H1 (cell line): ENCODE results near the gene TSEN54. TPM values are rescaled to one million over a fixed set of nuclear protein-coding genes. Genes with fewer than 3 reads are reported as not detected.

ENCODE experiments used
- CTCF ChIA-PET: fragments of 300-600 bp; sonication (Branson Sonifier 250); formaldehyde crosslinking; loops from one replicate; lab custom pipeline; 2021; ENCODE audit not compliant: partially characterized antibody; lab: Charles Lee
- POLR2A ChIA-PET: fragments of 300-600 bp; sonication (Branson Sonifier 250); formaldehyde crosslinking; loops from one replicate; lab custom pipeline; 2021; ENCODE audit warnings: inconsistent platforms; ENCODE audit not compliant: partially characterized antibody; lab: Charles Lee
- DNase-seq, 2 experiments: peaks; one replicate each; pipeline versions ENCODE4 v3.0.0 to v3.0.0-alpha.2; 2010 to 2022; ENCODE audit warnings: low spot score in 2 of 2, low read depth in 1 of 2, mixed read lengths in 1 of 2
- FAIRE-seq: peaks from 2 replicates; lab custom pipeline; 2011; peaks lifted over from hg19 to GRCh38; lab: Jason Lieb, UNC
- H2AFZ ChIP-seq: 2 replicates; pipeline ENCODE4 v1.8.1; 2012; ENCODE audit warnings: low read length, inconsistent platforms
- H2AK5ac ChIP-seq: 2 replicates; pipeline ENCODE4 v1.6.1; 2013; ENCODE audit warnings: low read depth, low read length
- H2BK120ac ChIP-seq: replicated peaks from 2 replicates; pipeline ENCODE3; 2013; ENCODE audit warnings: low read depth, low read length, inconsistent platforms
- H2BK12ac ChIP-seq: 2 replicates; pipeline ENCODE4 v1.6.1; 2013; ENCODE audit warnings: low read depth, low read length
- H2BK15ac ChIP-seq: 2 replicates; pipeline ENCODE4 v1.6.1; 2013; ENCODE audit warnings: low read length
- H2BK20ac ChIP-seq: 2 replicates; pipeline ENCODE4 v1.6.1; 2013; ENCODE audit warnings: low read length
- H2BK5ac ChIP-seq: 2 replicates; pipeline ENCODE4 v1.6.1; 2013; ENCODE audit warnings: low read depth, low read length
- H3K14ac ChIP-seq: 2 replicates; pipeline ENCODE4 v1.6.1; 2013; ENCODE audit warnings: inconsistent platforms; ENCODE audit not compliant: insufficient read length
- H3K18ac ChIP-seq: 2 replicates; pipeline ENCODE4 v1.6.1; 2013; ENCODE audit warnings: low read length; ENCODE audit errors: extremely low read depth
- H3K23ac ChIP-seq: 2 replicates; pipeline ENCODE4 v1.6.1; 2013; ENCODE audit warnings: inconsistent platforms; ENCODE audit not compliant: insufficient read length
- H3K23me2 ChIP-seq: 2 replicates; pipeline ENCODE4 v1.6.1; 2013; ENCODE audit warnings: low read depth, low read length
- H3K27ac ChIP-seq: 2 replicates; pipeline ENCODE4 v1.6.1; 2011; ENCODE audit warnings: low read depth, low read length, inconsistent platforms
- H3K27me3 ChIP-seq, 4 experiments: replicated peaks in 1 of 4; 1 replicate in 1 of 4; 2 replicates in 3 of 4; pipeline versions ENCODE4 v1.6.1 to v1.8.1; 2011 to 2013; ENCODE audit warnings: low read length in 3 of 4, mild to moderate bottlenecking in 3 of 4, inconsistent platforms in 2 of 4, mixed read lengths in 2 of 4, moderate library complexity in 1 of 4; ENCODE audit not compliant: control insufficient read depth in 3 of 4, insufficient read depth in 3 of 4; ENCODE audit errors: extremely low read depth in 1 of 4
- H3K36me3 ChIP-seq, 4 experiments: 2 replicates each; pipeline versions ENCODE4 v1.6.1 to v1.8.1; 2011 to 2013; ENCODE audit warnings: mild to moderate bottlenecking in 4 of 4, low read length in 3 of 4, moderate library complexity in 2 of 4, control low read depth in 1 of 4, inconsistent platforms in 1 of 4; ENCODE audit not compliant: insufficient read depth in 4 of 4, control insufficient read depth in 2 of 4
- H3K4ac ChIP-seq: replicated peaks from 2 replicates; pipeline ENCODE3; 2013; ENCODE audit warnings: low read length, low read depth, mixed read lengths, inconsistent platforms; ENCODE audit not compliant: insufficient read length
- H3K4me1 ChIP-seq, 4 experiments: replicated peaks in 1 of 4; 1 replicate in 1 of 4; 2 replicates in 3 of 4; pipeline versions ENCODE4 v1.6.1 to v1.8.1; 2011 to 2013; ENCODE audit warnings: low read length in 3 of 4, inconsistent platforms in 2 of 4, mixed read lengths in 1 of 4; ENCODE audit not compliant: insufficient read depth in 4 of 4, control insufficient read depth in 3 of 4
- H3K4me2 ChIP-seq, 2 experiments: 2 replicates each; pipeline versions ENCODE4 v1.6.1 to v1.8.1; 2011 to 2013; ENCODE audit warnings: low read depth in 2 of 2, low read length in 2 of 2, control low read depth in 1 of 2, inconsistent platforms in 1 of 2, mild to moderate bottlenecking in 1 of 2; ENCODE audit not compliant: insufficient read depth in 1 of 2
- H3K4me3 ChIP-seq, 4 experiments: fragments of 200-600, 300-600 bp in 1 of 4; sonication (generic), shearing (Covaris generic), sonication (Bioruptor Twin) in 1 of 4; 2 replicates each; pipeline versions ENCODE4 v1.5.1 to v1.8.1; 2011 to 2016; ENCODE audit warnings: low read length in 4 of 4, low read depth in 3 of 4, control low read depth in 2 of 4, inconsistent platforms in 2 of 4, mild to moderate bottlenecking in 2 of 4, mixed read lengths in 1 of 4, moderate library complexity in 1 of 4; ENCODE audit not compliant: insufficient read depth in 2 of 4; ENCODE audit errors: extremely low read depth in 1 of 4
- H3K56ac ChIP-seq: replicated peaks from 2 replicates; pipeline ENCODE3; 2013; ENCODE audit warnings: low read depth, mild to moderate bottlenecking, mixed read lengths, low read length, inconsistent platforms; ENCODE audit not compliant: insufficient read length
- H3K79me1 ChIP-seq: 2 replicates; pipeline ENCODE4 v1.6.1; 2013; ENCODE audit warnings: low read depth, low read length, control low read depth
- H3K79me2 ChIP-seq, 2 experiments: 2 replicates each; pipeline versions ENCODE4 v1.6.1 to v1.8.1; 2012 to 2013; ENCODE audit warnings: low read length in 2 of 2, mild to moderate bottlenecking in 2 of 2, inconsistent platforms in 1 of 2; ENCODE audit not compliant: insufficient read depth in 2 of 2, control insufficient read depth in 1 of 2
- H3K9ac ChIP-seq, 4 experiments: replicated peaks in 1 of 4; 1 replicate in 1 of 4; 2 replicates in 3 of 4; pipeline versions ENCODE4 v1.6.1 to v1.8.1; 2011 to 2013; ENCODE audit warnings: low read depth in 3 of 4, low read length in 3 of 4, control low read depth in 2 of 4, mild to moderate bottlenecking in 2 of 4, moderate library complexity in 2 of 4, inconsistent platforms in 1 of 4; ENCODE audit errors: extremely low read depth in 1 of 4
- H3K9me3 ChIP-seq, 2 experiments: 2 replicates each; pipeline versions ENCODE4 v1.6.1 to v1.8.1; 2012 to 2013; ENCODE audit warnings: mild to moderate bottlenecking in 2 of 2, moderate library complexity in 2 of 2, control low read depth in 1 of 2, inconsistent platforms in 1 of 2, low read depth in 1 of 2, low read length in 1 of 2, mixed read lengths in 1 of 2; ENCODE audit not compliant: insufficient read depth in 2 of 2
- H4K20me1 ChIP-seq, 2 experiments: replicated peaks in 1 of 2; 2 replicates each; pipeline versions ENCODE3 to v1.8.1; 2011 to 2013; ENCODE audit warnings: inconsistent platforms in 2 of 2, low read length in 2 of 2, mild to moderate bottlenecking in 1 of 2; ENCODE audit not compliant: insufficient read depth in 2 of 2, control insufficient read depth in 1 of 2
- H4K5ac ChIP-seq: 2 replicates; pipeline ENCODE4 v1.6.1; 2013; ENCODE audit warnings: low read length, low read depth, mixed read lengths, inconsistent platforms; ENCODE audit not compliant: insufficient read length
- H4K8ac ChIP-seq: 2 replicates; pipeline ENCODE4 v1.8.0; 2013; ENCODE audit warnings: mild to moderate bottlenecking, moderate library complexity, low read length, inconsistent platforms; ENCODE audit not compliant: insufficient read depth; ENCODE audit errors: extremely low read depth
- H4K91ac ChIP-seq: replicated peaks from 2 replicates; pipeline ENCODE3; 2013; ENCODE audit warnings: low read length, mixed read lengths, inconsistent platforms; ENCODE audit not compliant: insufficient read length
- ASH2L ChIP-seq: fragments of 200-600, 300-600 bp; sonication (generic); IDR thresholded peaks from one replicate; pipeline ENCODE4 v1.7.1; 2017; ENCODE audit warnings: low read length
- MAFK ChIP-seq: IDR thresholded peaks from 2 replicates; pipeline ENCODE4 v1.6.1; 2012; ENCODE audit warnings: low read depth, mild to moderate bottlenecking, improper control_type of control experiment, low read length
- RAD21 ChIP-seq, 2 experiments: IDR thresholded peaks in 1 of 2; conservative IDR thresholded peaks in 1 of 2; 2 replicates each; pipeline ENCODE4 v1.6.1; 2011; ENCODE audit warnings: low read depth in 2 of 2, low read length in 2 of 2, improper control_type of control experiment in 1 of 2, inconsistent platforms in 1 of 2, mild to moderate bottlenecking in 1 of 2, moderate library complexity in 1 of 2
- WGBS, 2 experiments: shearing (Covaris generic) in 1 of 2; methylation state at CpG; one replicate each; pipeline versions ENCODE4 v1.1.6 to v1.1.7; 2013 to 2015; ENCODE audit warnings: low lambda C conversion rate in 2 of 2, mixed read lengths in 2 of 2, inconsistent platforms in 1 of 2, low coverage in 1 of 2, missing lambda C conversion rate in 1 of 2; ENCODE audit not compliant: insufficient replicate concordance in 2 of 2, insufficient coverage in 1 of 2, insufficient read length in 1 of 2; ENCODE audit errors: extremely low coverage in 1 of 2, missing lambda C conversion rate in 1 of 2; 5-methylcytosine and 5-hydroxymethylcytosine counted together
- polyA plus RNA-seq, 7 experiments: library from polyadenylated mRNA; depleted of rRNA in 3 of 7; stranded (reverse) in 5 of 7; unstranded in 2 of 7; fragments of >200 nt in 5 of 7; fragments of 200-250 nt in 2 of 7; gene quantifications; 1 replicate in 5 of 7; 2 replicates in 1 of 7; 4 replicates in 1 of 7; pipeline versions ENCODE4 v1.2.1 to v1.2.3, GENCODE V29; 2011 to 2013; ENCODE audit warnings: missing spikeins in 2 of 7, mixed read lengths in 2 of 7
- total RNA-seq: library from RNA; stranded (reverse); fragmentation: NEBNext Ultra II Directional; extraction: Animal tissue kit (Norgen Biotek cat#: 25700); gene quantifications from 2 replicates; pipeline ENCODE4 v1.2.1, GENCODE V29; 2021
- TF ChIP-seq, protein P1 (sequence below), 3 experiments: IDR thresholded peaks; 1 replicate in 2 of 3; 2 replicates in 1 of 3; pipeline versions ENCODE4 v1.5.1 to v1.6.1; 2011; ENCODE audit warnings: low read length in 3 of 3, mild to moderate bottlenecking in 3 of 3, inconsistent platforms in 2 of 3, low read depth in 1 of 3, moderate library complexity in 1 of 3; ENCODE audit not compliant: insufficient read depth in 1 of 3; ENCODE audit errors: control extremely low read depth in 1 of 3

TSEN54 gene
- total and polyA plus RNA-seq, 2 of the 8 experiments (the other 6 are each of a cell fraction or from before 2014, with no cell fraction given), result 43.6 to 60.3 TPM

DNA sequence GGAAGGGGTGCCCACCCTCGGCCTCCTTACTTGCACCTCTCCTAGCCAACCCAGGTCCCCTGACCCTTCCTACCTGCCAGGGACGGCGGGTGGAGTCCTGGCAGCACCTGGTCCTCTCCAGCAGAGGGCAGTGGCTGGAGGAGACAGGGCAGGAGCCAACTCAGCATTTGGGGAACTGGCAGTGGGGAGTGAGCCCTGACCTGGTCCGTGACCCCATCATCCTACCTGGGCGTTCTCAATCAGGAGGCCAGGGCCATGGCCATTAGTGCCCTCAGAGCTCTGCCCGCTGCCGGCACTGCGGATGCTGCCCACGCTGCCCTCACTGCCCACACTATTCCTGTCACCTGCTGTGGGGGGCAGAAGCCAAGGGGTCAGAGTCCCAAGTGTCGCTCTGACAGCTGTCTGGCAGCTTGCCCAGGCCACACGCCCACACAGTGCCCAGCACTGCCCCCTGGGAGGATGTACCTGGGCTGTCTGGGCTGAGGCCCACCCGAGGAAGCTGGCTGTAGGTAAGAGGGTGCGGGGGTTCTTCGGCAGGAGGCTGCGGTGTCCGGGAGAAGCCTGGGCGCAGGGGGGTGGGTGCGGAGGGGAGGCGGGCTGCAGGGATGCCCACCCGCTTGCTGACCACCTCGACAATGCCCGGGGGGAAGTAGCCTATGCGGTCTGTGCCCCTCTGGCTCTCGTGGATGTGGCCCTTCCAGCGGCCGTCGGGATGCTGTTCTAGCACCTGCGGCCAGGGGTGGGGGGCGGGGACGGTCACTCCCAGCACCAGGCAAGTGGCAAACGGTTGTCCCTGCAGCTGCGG lies 11.8 kb upstream of the TSEN54 start:
- no peak for FAIRE-seq
- DNase-seq, result peak in 1 of 2 experiments; percentile 78

More for the DNA sequence above, 11.8 kb upstream of the TSEN54 start:
- H3K36me3 ChIP-seq, result peaks cover 2 to 14% (median 10%) of the 10 kb centered on the region in 4 experiments; a peak in 6 of 8 replicates
- H3K9me3 ChIP-seq, result no peaks in the 10 kb centered on the region
- H4K8ac ChIP-seq, result no peak overlapping the region; the same call in 1 of the 2 replicates
- H3K9ac ChIP-seq, result no peak overlapping the region
- no peak overlapping the region for H4K5ac ChIP-seq
- H4K20me1 ChIP-seq, result peaks cover 2 to 17% of the 10 kb centered on the region in 2 experiments
- no peak overlapping the region for H3K18ac ChIP-seq
- no peak overlapping the region for H2AK5ac ChIP-seq
- H2AFZ ChIP-seq, result no peak overlapping the region
- H2BK20ac ChIP-seq, result no peak overlapping the region
- no peak overlapping the region for H3K56ac ChIP-seq
- WGBS, 2 experiments, result 87% methylated on average over 17 of the region's 32 CpGs; no CpG with 5 or more reads in 1 of the 2 experiments
- no peak overlapping the region for H3K23ac ChIP-seq
- no peak overlapping the region for H3K4me2 ChIP-seq
- no peak overlapping the region for H2BK12ac ChIP-seq
- no peak overlapping the region for H3K4ac ChIP-seq
- H3K27me3 ChIP-seq, result no peaks in the 10 kb centered on the region
- no peak overlapping the region for H3K4me3 ChIP-seq
- no peak overlapping the region for H4K91ac ChIP-seq
- no peak overlapping the region for H3K27ac ChIP-seq
- ChIA-PET CTCF (interaction anchor here (0.7 to 8.2 kb wide), 28 partner anchors 9 to 1024 kb away, joined by 3 to 67 read pairs (median 6); partner anchors contain the start of genes TMEM94 and TSEN54), POLR2A (interaction anchor here (0.5 to 2.1 kb wide), 8 partner anchors 8 to 92 kb away, joined by 3 to 8 read pairs (median 4); partner anchors contain the start of gene TSEN54)
- H3K79me2 ChIP-seq, result no peaks in the 10 kb centered on the region
- H3K14ac ChIP-seq, result no peak overlapping the region
- TF ChIP-seq MAFK (peak; percentile 80; the same call in 1 of the 2 replicates), ASH2L (no peak), RAD21 (IDR thresholded peaks at IDR 0.05 in 1 of 2, conservative IDR thresholded peaks at IDR 0.05 in 1 of 2; ENCODE audit: low read depth in 2 of 2, low read length in 2 of 2) (peak; percentile 54 to 72)
- TF ChIP-seq, protein P1, sequence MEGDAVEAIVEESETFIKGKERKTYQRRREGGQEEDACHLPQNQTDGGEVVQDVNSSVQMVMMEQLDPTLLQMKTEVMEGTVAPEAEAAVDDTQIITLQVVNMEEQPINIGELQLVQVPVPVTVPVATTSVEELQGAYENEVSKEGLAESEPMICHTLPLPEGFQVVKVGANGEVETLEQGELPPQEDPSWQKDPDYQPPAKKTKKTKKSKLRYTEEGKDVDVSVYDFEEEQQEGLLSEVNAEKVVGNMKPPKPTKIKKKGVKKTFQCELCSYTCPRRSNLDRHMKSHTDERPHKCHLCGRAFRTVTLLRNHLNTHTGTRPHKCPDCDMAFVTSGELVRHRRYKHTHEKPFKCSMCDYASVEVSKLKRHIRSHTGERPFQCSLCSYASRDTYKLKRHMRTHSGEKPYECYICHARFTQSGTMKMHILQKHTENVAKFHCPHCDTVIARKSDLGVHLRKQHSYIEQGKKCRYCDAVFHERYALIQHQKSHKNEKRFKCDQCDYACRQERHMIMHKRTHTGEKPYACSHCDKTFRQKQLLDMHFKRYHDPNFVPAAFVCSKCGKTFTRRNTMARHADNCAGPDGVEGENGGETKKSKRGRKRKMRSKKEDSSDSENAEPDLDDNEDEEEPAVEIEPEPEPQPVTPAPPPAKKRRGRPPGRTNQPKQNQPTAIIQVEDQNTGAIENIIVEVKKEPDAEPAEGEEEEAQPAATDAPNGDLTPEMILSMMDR (IDR thresholded peaks at IDR 0.05; ENCODE audit: control extremely low read depth in 1 of 3, insufficient read depth in 1 of 3, low read depth in 1 of 3, low read length in 3 of 3), result peak; percentile 82 to 95 (median 94)
- H3K79me1 ChIP-seq, result no peaks in the 10 kb centered on the region
- H3K4me1 ChIP-seq, result peaks cover 0 to 2% (median 0%) of the 10 kb centered on the region in 4 experiments; a peak in 1 of 7 replicates
- H2BK5ac ChIP-seq, result no peak overlapping the region
- H2BK120ac ChIP-seq, result no peak overlapping the region
- H3K23me2 ChIP-seq, result no peaks in the 10 kb centered on the region
- H2BK15ac ChIP-seq, result no peak overlapping the region
